ENCODE measurements around the gene WNT1.

The WNT1 gene

DNA sequence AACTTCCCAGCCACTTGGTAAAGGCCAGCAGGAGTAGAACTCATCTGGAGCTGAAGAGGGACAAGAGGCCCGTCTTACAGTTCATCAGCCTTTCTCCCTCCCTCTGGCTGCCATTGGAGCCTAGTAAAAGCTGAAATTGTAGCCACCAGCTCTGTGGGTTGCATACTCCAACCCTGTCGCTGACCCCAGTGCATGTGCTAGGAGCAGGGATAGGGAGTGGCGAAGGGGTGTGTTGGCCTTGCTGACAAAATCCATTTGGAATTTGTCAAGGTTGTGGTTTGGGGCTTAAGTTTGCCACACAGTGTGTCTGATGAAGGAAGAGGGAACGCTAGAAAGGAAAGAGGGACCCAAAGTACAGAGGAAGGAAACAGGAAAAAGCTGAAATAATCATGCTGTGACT lies 16.8 kb upstream of the WNT1 start:
- DNase-seq: no peak

- no peak for DNase-seq
These were observed 16.3 kb upstream of the WNT1 start for GRCh38 chr12:48961801-48962200.

GRCh38 chr12:48965298-48965838 lies 12.8 kb upstream of the WNT1 start:
- no peak for DNase-seq

GRCh38 chr12:48966177-48966895 lies 11.8 kb upstream of the WNT1 start:
- DNase-seq: no peak

DNA sequence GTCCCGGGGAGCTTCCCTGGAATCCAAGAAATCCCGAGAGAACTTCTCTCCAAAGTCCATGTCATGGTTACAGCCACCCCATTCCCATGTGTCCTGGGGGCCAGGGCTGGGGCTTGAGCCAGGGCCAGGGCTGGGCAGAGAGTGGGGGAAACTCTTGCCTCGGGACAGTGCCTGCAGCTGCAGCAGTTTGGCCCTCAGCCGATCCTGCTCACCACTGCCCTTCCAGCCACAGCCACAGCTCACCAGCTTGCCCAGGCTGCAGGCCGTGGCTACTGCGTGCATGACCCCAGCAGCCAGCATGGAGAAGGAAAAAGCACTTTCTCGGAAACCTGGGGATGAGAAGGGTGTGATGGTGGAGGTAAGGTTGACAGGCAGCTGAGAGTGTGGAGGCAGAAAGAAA lies 10.1 kb upstream of the WNT1 start:
- DNase-seq: no peak

GRCh38 chr12:48968467-48968866 lies 9.7 kb upstream of the WNT1 start:
- no peak for DNase-seq

DNA sequence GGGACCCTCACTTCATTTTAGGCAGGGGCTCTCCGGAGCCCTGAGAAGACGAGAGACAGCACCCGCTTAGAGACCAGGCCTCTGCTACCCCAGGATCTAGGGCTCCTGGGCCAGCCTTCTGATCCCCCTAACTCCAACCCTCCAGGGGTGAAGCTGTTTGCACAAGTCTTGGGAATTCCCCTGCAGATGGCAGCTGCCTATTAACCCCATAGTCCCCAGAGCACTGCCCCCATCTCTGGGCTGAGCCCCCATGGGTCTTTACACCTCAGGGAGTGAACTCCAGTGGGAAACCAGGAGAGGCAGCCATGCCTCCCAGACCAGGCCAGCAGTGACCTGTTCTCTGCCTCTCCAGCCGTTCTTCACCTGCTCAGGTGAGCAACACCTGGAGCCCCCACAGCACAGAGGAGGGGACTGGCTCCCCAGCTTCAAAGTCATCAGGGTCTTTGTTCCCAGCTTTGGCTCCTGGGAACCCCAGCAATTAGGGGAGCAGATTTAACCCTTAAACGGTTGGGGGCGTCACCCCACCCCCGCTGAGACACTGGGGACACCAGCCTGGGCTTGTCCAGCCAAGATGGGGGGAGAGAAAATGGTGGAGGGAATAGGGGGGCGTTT lies 8.9 kb upstream of the WNT1 start:
- DNase-seq: no peak

DNA sequence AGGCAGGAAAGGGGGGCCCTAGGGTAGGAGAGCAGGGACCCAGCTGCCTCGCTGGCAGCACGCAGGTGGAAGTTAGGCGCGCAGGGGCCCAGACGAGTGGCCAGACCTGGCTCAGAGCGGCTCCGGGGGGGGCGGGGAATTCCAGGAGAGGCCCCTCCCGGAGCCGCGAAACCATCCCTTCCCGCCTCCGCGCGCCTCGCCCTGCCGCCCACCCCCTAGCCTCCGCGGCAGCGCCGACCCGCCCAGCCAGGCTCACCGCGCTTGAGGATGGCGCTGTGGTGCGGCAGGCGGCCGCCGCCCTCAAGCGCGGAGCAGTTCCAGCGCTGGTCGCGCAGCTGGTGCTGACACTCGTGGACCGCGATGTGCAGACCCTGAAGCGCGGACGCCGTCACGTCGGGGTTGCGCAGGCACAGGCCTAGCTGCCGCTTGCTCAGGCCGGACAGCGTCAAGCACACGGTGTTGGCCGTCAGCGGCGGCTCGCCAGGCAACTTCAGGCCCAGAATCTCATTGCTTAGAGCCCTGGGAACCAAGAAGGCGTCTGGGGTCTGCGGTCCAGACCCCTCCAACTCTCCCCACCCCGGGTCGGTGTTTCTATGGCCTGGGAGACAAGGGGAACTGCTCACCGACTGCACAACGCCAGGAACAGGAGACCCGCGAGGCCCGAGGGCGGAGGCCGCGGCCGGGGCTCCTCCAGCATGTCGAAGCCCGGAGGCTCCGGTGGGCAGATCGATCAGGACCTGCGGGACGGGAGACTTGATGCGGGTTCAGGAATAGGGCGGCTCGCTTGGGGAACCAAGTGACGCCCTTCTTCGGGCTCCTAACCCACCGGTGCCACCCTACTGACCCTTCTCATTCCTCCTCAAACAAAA lies 8.1 kb upstream of the WNT1 start:
- peak; percentile 71 for DNase-seq

DNA sequence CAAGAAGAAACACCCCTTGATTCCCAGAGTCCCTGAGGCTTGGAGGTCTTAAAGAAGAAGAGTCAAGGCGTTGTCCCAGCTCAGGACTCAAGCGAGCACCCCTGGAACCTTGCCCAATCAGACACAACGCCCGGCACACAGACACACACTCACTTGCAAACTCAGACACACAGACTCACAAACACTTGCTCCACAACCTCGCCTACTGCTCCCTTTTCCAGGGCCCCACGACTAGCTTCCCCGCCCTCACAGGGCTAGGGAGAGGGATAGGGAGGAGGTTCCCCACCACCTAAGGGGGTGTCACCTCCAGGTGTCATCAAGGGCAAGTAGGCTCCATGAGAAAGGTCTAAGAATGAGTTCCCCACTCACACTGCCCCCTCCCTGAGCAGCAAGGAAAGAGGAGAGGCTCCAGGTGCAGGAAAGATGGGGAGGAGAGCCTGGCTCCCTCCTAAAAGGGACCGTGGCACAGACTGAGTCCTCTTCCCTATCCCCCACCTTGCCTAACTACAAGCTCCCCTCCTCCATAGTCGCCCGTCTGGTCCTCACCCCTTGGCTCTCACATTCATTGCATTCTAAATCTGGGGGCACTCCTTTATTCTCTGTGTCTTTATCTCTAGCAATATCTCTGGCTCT lies 7.3 kb upstream of the WNT1 start:
- peak; percentile 27 for DNase-seq

GRCh38 chr12:48972213-48972951 lies 5.7 kb upstream of the WNT1 start:
- no peak for DNase-seq

GRCh38 chr12:48972952-48973483 lies 5.1 kb upstream of the WNT1 start:
- DNase-seq: no peak

DNA sequence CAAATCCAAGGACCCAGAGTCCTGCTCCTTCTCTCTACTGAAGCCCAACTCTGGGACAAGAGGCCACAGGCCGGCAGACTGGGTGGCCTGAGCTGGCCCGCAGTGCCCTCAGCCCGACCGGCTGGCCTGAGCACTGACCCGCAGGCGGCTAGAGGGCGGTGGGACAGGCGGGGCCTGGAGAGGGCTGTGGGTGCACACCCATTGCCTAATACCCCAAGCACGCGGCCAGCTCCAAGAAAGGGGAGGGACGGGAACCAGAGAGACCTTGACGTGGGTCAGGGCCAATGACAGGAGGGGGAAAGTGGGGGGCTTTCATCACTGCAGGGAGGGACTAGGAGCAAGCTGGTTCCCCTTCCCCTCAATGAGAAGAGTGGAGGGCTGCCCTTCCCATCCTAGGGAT lies 4.6 kb upstream of the WNT1 start:
- DNase-seq: no peak

- DNase-seq: peak; percentile 45
These were observed 4.0 kb upstream of the WNT1 start for GRCh38 chr12:48973941-48974673.

DNA sequence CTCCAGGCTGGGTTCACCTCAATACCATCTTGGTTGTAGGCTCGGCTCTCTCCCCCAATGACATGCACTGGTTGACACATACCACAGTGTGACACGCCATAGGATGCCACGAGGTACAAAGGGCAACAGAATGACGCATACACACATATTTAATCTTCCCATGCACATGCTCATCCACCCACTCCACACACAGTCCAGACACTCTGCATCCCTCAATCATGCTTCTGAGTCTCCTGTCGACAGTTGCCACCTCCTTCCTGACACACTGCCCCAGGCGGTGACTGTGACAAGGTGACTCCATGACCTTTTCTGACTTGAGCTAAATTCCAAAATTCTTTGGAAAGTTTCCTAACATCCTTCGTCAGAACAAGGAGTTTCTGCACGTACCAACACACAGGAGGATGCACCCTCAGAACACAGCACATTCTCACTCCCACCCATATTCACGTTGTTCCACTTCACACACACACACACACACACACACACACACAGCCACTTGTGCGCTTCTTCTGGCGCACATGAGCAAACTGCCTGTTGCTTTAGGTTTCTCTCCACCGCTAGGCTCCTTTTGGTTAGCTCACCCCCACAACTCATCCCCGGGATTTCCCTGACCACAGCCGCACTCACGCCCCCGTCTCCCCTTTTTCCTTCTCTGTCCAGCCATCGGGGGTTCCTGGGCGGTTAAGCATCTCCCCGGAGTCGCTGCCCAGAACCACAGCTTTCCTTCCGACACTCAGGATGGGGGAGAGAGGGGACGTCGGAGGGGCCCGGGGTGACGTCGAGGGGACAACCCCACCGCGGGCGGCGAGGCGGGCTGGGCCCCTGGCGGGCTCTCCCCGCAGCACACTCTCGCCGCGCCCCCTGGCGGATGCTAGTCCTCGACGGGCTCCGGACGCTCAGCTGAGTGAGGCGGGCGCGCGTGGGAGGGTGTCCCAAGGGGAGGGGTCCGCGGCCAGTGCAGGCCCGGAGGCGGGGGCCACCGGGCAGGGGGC lies 536 bp upstream of the WNT1 start:
- no peak for DNase-seq

- peak; percentile 47 for DNase-seq
These were observed 849 bp downstream of the WNT1 start for GRCh38 chr12:48978741-48979601.

GRCh38 chr12:48979602-48980388 lies 1.7 kb downstream of the WNT1 start:
- peak; percentile 55 for DNase-seq

DNA sequence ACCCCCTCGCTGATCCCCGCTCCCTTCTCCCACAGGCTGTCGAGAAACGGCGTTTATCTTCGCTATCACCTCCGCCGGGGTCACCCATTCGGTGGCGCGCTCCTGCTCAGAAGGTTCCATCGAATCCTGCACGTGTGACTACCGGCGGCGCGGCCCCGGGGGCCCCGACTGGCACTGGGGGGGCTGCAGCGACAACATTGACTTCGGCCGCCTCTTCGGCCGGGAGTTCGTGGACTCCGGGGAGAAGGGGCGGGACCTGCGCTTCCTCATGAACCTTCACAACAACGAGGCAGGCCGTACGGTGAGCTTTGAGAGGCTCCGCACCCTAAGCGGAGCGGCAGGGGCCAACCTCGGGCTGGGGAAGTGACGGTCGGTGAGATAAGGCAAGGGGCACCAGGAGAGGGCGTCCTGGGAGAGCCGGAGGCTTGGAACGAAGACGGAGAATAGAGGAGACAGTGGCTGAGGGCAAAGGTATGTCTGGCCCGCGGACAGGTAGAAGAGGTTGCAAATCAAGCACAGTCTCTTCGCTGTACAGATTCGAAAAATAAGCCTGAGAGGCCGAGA lies 2.3 kb downstream of the WNT1 start:
- DNase-seq: no peak

All from right kidney (tissue), 1 donor.